K562 (cell line): ENCODE measurements around the gene FHL5. TPM values are rescaled to one million over a fixed set of nuclear protein-coding genes. Genes with fewer than 3 reads are reported as not detected.

ENCODE experiments used
- DDX20 ChIP-seq: fragments of 450-650 bp; IDR thresholded peaks from 2 replicates; pipeline ENCODE4 v1.6.1; 2016; ENCODE audit warnings: missing genetic modification characterization, low read depth, mild to moderate bottlenecking, missing compliant biosample characterization, moderate library complexity
- EP300 ChIP-seq: IDR thresholded peaks from 2 replicates; pipeline ENCODE4 v1.6.1; 2012; ENCODE audit warnings: low read length, improper control_type of control experiment
- FOXA1 ChIP-seq: fragments of 450-650 bp; IDR thresholded peaks from 2 replicates; pipeline ENCODE4 v1.6.1; 2016; ENCODE audit warnings: mild to moderate bottlenecking, borderline replicate concordance
- GTF2A2 ChIP-seq: IDR thresholded peaks from 2 replicates; pipeline ENCODE4 v1.6.1; 2016; ENCODE audit warnings: mild to moderate bottlenecking, missing genetic modification characterization, missing compliant biosample characterization
- NCOA1 ChIP-seq: fragments of 450-650 bp; IDR thresholded peaks from 2 replicates; pipeline ENCODE4 v1.6.1; 2016; ENCODE audit warnings: low read depth
- NFE2L1 ChIP-seq: fragments of 450-650 bp; IDR thresholded peaks from 2 replicates; pipeline ENCODE4 v1.6.1; 2016; ENCODE audit warnings: missing genetic modification characterization, low read depth, mild to moderate bottlenecking, missing compliant biosample characterization, moderate library complexity, borderline replicate concordance
- NR2C2 ChIP-seq, 2 experiments: fragments of 200-800 bp in 1 of 2; sonication (Bioruptor generic) in 1 of 2; sonication (generic) in 1 of 2; formaldehyde crosslinking in 1 of 2; IDR thresholded peaks; 2 replicates each; pipeline versions ENCODE4 v1.6.1 to v1.8.0; 2016 to 2022; ENCODE audit warnings: mild to moderate bottlenecking in 1 of 2, missing compliant biosample characterization in 1 of 2, missing genetic modification characterization in 1 of 2, missing genetic modification reagents in 1 of 2
- PATZ1 ChIP-seq: fragments of 250-450 bp; sonication (Bioruptor Pico); IDR thresholded peaks from 2 replicates; pipeline ENCODE4 v1.5.0; 2020; ENCODE audit warnings: mild to moderate bottlenecking, borderline replicate concordance
- PHF20 ChIP-seq: fragments of 450-650 bp; IDR thresholded peaks from 2 replicates; pipeline ENCODE4 v1.6.1; 2018; ENCODE audit not compliant: partially characterized antibody
- RUNX1 ChIP-seq: sonication (generic); IDR thresholded peaks from 2 replicates; pipeline ENCODE4 v1.6.1; 2016; ENCODE audit warnings: antibody characterized with exemption, low read depth
- WHSC1 ChIP-seq: IDR thresholded peaks from one replicate; pipeline ENCODE4 v1.6.1; 2012; ENCODE audit warnings: low read length, control low read depth, inconsistent platforms
- ZBTB43 ChIP-seq: sonication (generic); formaldehyde crosslinking; IDR thresholded peaks from 2 replicates; pipeline ENCODE4 v1.8.0; 2023; ENCODE audit warnings: mild to moderate bottlenecking, missing genetic modification reagents
- ZNF232 ChIP-seq: sonication (generic); formaldehyde crosslinking; IDR thresholded peaks from 2 replicates; pipeline ENCODE4 v1.8.0; 2022; ENCODE audit warnings: mild to moderate bottlenecking, missing genetic modification reagents
- ZNF263 ChIP-seq: sonication (generic); formaldehyde crosslinking; IDR thresholded peaks from 2 replicates; pipeline ENCODE4 v1.8.0; 2022; ENCODE audit warnings: mild to moderate bottlenecking, missing genetic modification reagents, borderline replicate concordance
- ZNF41 ChIP-seq: fragments of 250-450 bp; sonication (Bioruptor Pico); conservative IDR thresholded peaks from 2 replicates; pipeline ENCODE4 v1.4.0; 2020; ENCODE audit warnings: mild to moderate bottlenecking
- ZNF696 ChIP-seq: fragments of 250-450 bp; sonication (Bioruptor Pico); conservative IDR thresholded peaks from 2 replicates; pipeline ENCODE4 v1.4.0; 2020; ENCODE audit warnings: mild to moderate bottlenecking, moderate library complexity
- ZNF76 ChIP-seq: fragments of 250-450 bp; sonication (Bioruptor Pico); IDR thresholded peaks from 2 replicates; pipeline ENCODE4 v1.4.0; 2020; ENCODE audit warnings: mild to moderate bottlenecking, moderate library complexity, borderline replicate concordance
- polyA plus RNA-seq, 8 experiments: library from polyadenylated mRNA; depleted of rRNA in 4 of 8; stranded (reverse) in 5 of 8; unstranded in 3 of 8; fragments of >200 nt; fragmentation: Nextera tagmentation in 2 of 8; fragmentation: Illumina TruSeq in 1 of 8; extraction: Ambion mirVana in 2 of 8; extraction: Trizol in 1 of 8; gene quantifications; 2 replicates each; pipeline versions ENCODE4 v1.2.1 to v1.2.3, GENCODE V29; 2011 to 2014; ENCODE audit warnings: inconsistent platforms in 1 of 8, missing spikeins in 1 of 8
- total RNA-seq, 7 experiments: library from RNA; depleted of rRNA in 6 of 7; stranded (reverse); fragments of >200 nt in 6 of 7; fragmentation: Illumina TruSeq in 2 of 7; extraction: Trizol in 2 of 7; gene quantifications; 2 replicates each; pipeline versions ENCODE4 v1.2.1 to v1.2.3, GENCODE V29; 2011 to 2021; ENCODE audit warnings: low replicate concordance in 1 of 7
- TF ChIP-seq, protein P1 (sequence below): fragments of 250-450 bp; sonication (Bioruptor Pico); IDR thresholded peaks from 2 replicates; pipeline ENCODE4 v1.5.0; 2021; ENCODE audit warnings: mild to moderate bottlenecking, borderline replicate concordance

FHL5 gene
- total and polyA plus RNA-seq, 9 of the 15 experiments (the other 6 are each of a cell fraction or from before 2014, with no cell fraction given), result not detected

DNA sequence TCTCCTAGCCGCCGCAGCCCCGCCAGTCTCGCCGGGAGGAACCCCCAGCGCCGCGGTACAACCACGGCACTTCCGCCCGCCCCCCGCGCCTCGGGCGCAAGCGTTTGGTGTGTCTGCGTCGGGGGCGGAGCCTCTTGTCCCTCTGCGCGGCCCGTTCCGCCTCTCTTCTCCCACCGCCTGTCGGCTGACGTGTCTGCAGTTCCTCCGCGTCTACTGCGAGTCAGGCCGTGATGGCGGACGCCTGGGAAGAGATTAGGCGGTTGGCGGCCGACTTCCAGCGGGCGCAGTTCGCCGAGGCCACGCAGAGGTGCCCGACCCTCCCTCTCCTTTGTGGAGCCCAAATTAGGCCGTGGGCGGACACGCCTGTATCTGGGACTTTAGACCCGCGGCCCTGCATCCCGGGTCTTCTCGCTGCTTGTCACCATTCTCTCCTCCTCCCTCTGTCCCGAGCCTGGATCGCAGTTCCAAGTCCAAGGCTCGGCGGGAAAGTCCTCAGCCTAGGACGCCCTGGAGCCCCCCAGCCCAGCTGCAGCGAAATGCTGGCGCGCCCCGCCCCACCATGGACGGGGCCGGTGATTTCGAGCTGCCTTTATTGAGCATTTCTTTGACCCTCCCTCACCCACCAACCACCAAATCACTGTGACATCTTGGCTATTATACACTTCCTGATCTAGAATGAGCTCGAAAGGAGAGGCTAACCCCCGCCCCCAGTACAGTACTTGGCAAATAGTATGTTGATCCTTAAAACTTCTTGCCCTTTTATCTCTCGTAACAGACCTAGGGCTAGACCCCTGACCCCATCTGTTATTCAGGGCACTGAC, 41.1 kb upstream of the FHL5 start, which contains the start of gene UFL1 (continued):
- no peak for TF ChIP-seq NFE2L1 (tag)
- no peak for TF ChIP-seq WHSC1
- TF ChIP-seq, protein P1, sequence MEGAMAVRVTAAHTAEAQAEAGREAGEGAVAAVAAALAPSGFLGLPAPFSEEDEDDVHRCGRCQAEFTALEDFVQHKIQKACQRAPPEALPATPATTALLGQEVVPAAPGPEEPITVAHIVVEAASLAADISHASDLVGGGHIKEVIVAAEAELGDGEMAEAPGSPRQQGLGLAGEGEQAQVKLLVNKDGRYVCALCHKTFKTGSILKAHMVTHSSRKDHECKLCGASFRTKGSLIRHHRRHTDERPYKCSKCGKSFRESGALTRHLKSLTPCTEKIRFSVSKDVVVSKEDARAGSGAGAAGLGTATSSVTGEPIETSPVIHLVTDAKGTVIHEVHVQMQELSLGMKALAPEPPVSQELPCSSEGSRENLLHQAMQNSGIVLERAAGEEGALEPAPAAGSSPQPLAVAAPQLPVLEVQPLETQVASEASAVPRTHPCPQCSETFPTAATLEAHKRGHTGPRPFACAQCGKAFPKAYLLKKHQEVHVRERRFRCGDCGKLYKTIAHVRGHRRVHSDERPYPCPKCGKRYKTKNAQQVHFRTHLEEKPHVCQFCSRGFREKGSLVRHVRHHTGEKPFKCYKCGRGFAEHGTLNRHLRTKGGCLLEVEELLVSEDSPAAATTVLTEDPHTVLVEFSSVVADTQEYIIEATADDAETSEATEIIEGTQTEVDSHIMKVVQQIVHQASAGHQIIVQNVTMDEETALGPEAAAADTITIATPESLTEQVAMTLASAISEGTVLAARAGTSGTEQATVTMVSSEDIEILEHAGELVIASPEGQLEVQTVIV (CRISPR knock-in tag), result no peak
- no peak for TF ChIP-seq ZNF232 (CRISPR knock-in tag)
- no peak for TF ChIP-seq NR2C2 (CRISPR knock-in tag; IDR thresholded peaks at IDR 0.05)
- TF ChIP-seq NR2C2 (tag; IDR thresholded peaks at IDR 0.05), result 0 out of 2 replicates have a peak, but pooled peaks have one; percentile 49
- no peak for TF ChIP-seq DDX20 (tag)
- peak; percentile 58; the same call in 1 of the 2 replicates for TF ChIP-seq ZNF76 (CRISPR knock-in tag)
- peak; percentile 84; the same call in 1 of the 2 replicates for TF ChIP-seq ZBTB43 (CRISPR knock-in tag)
- TF ChIP-seq ZNF41 (CRISPR knock-in tag), result 0 out of 2 replicates have a peak, but pooled peaks have one; percentile 5
- TF ChIP-seq GTF2A2, result no peak
- peak; percentile 15 for TF ChIP-seq EP300
- peak; percentile 54; the same call in 1 of the 2 replicates for TF ChIP-seq ZNF263 (CRISPR knock-in tag)
- TF ChIP-seq FOXA1, result no peak
- no peak for TF ChIP-seq PATZ1 (CRISPR knock-in tag)
- peak; percentile 70 for TF ChIP-seq PHF20
- no peak for TF ChIP-seq ZNF696 (CRISPR knock-in tag)
- TF ChIP-seq RUNX1, result 0 out of 2 replicates have a peak, but pooled peaks have one; percentile 47
- TF ChIP-seq NCOA1, result 0 out of 2 replicates have a peak, but pooled peaks have one; percentile 15
